NCI-H2029 (cell line): ENCODE measurements around the gene EBLN2.

ENCODE experiments used
- DNase-seq: peaks from one replicate; lab custom pipeline; 2025; lab: John Stamatoyannopoulos, UW

The EBLN2 gene

DNA sequence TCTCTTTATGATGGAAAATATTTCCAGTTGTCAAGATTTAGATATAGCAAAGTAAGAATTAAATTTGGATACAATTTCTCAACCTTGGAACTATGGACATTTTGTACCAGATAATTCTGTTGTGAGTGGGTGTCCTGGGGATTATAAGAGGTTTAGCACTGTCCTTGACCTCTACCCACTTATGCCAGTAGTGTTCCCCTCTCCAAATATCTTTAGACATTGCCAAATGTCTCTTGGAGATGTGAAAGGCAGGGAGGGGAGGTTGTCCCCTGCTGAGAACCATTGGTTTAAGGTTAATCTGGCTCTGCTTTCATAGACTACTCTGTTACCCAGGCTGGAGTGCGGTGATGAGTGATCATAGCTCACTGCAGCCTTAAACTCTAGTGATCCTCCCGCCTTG, at the start of gene EBLN2:
EBLN2 (plus strand) TSS at position 244 of the 400 bp plus-strand sequence. CDS start 423 bp downstream, outside the sequence.
- DNase-seq = no peak

DNA sequence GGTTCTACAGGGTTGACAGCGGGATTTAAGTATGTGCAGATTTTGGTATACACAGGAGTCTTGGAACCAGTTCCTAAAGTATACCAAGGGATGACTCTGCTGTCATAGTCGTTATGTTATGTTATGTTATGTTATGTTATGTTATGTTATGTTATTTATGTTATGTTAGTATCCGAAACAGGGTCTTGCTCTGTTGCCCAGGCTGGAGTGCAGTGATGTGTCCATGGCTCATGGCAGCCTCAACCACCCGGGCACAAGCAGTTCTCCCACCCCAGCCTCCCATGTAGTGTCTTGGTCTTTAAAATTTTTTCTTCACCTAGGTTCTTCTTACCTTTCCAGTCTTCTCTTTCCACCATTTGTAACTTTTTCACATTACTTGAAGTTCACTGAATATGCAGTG, 43.2 kb upstream of the EBLN2 start:
- no peak for DNase-seq

- DNase-seq = no peak
Observed at GRCh38 chr3:73018790-73019441, 42.5 kb upstream of the EBLN2 start.

- no peak for DNase-seq
Observed at GRCh38 chr3:73021301-73021835, 40.1 kb upstream of the EBLN2 start.

GRCh38 chr3:73024836-73025235, 36.6 kb upstream of the EBLN2 start:
- no peak for DNase-seq

DNA sequence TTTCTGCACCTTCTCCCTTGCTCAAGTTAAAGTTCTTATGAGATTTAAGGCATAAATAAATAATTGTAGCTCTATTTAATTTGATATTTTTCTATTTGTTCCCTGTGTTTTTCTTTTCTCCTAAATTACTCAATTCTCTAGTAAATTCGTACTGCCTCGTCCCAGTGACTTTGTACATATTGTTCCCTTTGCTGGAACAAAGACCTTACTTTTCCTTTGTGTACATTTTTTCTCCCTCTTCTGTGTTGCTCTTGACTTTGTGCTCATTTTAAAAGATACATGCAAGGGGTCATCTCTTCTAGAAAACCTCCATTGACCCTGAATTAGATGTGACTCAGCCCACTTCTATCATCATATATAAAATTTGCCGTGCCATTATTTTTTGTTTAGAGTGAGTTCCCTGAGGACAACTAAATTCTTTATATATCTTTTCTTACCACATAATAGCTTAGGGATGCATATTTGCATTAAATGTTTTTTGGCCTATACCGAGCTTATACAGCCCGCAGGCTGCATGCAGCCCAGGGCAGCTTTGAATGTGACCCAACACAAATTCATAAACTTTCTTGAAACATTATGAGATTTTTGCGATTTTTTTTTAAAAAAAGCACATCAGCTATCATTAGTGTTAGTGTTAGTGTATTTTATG, 35.2 kb upstream of the EBLN2 start:
- DNase-seq = no peak

DNA sequence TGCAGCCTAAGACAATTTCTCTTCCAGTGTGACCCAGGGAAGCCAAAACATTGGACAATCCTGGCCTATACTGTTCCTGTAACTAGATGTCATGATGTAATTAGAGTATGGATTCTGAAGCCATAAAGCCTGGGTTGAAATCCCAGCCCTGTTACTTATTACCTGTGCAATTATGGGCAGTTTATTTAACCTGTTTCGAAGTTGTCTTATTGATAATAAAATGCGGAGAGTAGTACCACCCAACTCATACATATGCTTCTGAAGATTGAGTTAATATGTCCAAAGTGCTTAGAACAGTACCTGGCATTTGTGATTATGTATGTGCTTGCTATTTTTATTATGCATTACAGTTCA, 34.7 kb upstream of the EBLN2 start:
- DNase-seq = no peak

DNA sequence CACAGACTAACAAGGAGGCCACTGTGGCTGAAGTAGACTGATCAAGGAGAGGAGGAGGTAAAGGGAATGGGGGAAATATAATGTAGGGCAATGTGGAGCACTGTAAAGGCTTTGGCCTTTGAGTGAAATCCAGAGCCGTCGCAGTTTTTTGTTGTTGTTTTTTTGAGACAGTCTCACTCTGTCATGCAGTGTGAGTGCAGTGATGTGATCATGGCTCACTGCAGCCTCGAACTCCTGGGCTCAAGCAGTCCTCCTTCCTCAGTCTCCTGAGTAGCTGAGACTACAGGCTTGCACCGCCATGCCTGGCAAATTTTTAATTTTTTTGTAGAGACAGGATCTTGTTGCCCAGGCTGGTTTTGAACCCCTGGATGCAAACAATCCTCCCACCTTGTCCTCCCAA, 32.7 kb upstream of the EBLN2 start:
- DNase-seq = no peak

DNA sequence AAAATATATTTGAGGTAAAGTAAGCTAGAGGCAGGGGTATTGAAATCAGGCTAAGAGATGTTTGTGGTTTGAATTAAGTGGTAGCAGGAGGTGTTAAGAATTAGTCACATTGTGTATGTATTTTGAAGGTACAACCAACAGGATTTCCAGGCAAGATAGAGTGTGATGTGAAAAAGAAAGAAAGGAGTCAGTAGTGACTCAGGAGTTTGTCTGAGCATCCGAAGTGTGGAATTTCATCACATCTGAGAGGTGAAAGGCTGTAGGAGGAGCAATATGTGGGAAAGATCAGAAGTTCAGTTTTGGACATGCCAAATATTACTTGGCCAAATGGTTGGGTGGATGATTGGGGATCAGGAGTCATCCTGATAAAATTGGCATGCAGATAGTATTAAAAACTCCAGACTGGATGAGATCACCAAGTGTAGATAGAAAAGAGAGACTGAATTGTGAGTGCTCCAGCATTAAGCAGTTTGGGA, 32.1 kb upstream of the EBLN2 start:
- no peak for DNase-seq

- no peak for DNase-seq
Observed at GRCh38 chr3:73030073-73030597, 31.3 kb upstream of the EBLN2 start.

DNA sequence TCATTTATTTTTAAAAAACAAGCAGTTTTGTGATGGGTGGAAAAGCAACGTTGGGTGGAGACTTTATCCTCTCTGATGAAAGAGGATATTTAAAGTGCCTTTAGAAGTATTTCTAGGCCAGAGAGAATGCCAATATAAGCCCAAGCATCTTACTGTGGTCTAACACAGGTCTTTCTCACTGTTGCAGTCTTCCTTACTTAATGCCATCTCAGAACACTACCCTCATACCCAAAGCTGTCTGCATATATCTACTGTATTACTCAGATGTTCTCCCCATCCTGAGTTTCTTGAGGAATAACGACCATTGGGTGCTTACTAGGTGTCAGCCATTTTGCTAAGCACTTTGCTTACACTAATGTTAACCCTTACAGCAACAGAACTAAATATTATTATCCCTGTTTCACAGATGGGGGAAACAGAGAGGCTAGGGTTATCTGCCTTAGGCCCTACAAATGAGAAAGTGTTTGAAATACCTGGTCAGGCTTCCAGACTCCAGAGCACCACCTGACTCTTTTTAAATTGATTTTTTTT, 29.8 kb upstream of the EBLN2 start:
- DNase-seq = no peak

GRCh38 chr3:73036694-73037591, 24.5 kb upstream of the EBLN2 start:
- DNase-seq = no peak

- DNase-seq = no peak
Observed at GRCh38 chr3:73041537-73041936, 19.9 kb upstream of the EBLN2 start.

GRCh38 chr3:73043414-73043813, 18.0 kb upstream of the EBLN2 start:
- no peak for DNase-seq

GRCh38 chr3:73045391-73045790, 16.1 kb upstream of the EBLN2 start:
- DNase-seq = no peak

GRCh38 chr3:73046195-73046594, 15.3 kb upstream of the EBLN2 start:
- DNase-seq = no peak

GRCh38 chr3:73049319-73049718, 12.1 kb upstream of the EBLN2 start:
- no peak for DNase-seq

- no peak for DNase-seq
Observed at GRCh38 chr3:73052857-73053256, 8.6 kb upstream of the EBLN2 start.

- DNase-seq = no peak
Observed at GRCh38 chr3:73055583-73055982, 5.9 kb upstream of the EBLN2 start.

GRCh38 chr3:73056014-73056844, 5.2 kb upstream of the EBLN2 start:
- DNase-seq = no peak

DNA sequence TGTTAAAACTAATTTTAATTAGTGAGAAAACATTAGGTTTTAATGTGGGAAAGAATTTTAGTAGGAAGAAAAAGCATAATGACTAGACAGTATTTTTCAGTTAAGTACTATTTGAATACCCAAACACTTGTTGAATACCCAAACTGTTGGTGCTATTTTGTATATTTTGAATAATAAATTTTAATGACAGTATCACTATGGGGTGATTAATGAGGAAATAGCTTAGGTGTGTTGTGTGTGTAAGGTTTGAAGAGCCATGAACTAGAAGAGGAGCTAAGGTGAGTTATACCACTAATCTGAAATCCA, 4.7 kb upstream of the EBLN2 start:
- no peak for DNase-seq
